ENCODE data around the gene CD53.

DNA sequence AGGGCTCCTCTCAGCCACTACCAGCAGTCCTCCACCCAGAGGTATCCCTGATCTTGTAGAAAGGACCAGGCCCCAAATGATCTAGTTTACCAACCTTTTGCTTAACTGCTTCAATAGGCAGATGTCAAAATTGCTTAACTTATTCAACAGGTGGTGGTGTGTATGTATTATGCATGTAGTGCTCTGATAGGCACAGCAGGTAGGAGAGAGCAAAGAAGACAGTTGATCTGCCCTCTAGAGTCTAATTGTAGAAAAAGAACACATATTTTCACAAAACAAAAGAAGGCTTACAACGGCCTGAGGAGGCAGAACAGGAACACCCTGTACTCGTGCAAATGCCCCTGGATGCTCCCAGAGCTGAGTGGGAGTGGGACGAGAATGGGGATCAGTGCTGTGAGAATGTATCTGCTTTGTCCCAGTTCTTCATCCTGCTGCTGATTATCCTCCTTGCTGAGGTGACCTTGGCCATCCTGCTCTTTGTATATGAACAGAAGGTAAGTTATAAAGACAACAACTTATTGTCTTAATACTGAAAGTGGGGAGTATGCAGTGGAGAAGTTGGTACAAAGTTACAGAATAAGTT, 21.1 kb downstream of the CD53 start:
- TF ChIP-seq PHB (CRISPR knock-in tag; IDR thresholded peaks at IDR 0.05) = no peak
- TF ChIP-seq, protein P1, sequence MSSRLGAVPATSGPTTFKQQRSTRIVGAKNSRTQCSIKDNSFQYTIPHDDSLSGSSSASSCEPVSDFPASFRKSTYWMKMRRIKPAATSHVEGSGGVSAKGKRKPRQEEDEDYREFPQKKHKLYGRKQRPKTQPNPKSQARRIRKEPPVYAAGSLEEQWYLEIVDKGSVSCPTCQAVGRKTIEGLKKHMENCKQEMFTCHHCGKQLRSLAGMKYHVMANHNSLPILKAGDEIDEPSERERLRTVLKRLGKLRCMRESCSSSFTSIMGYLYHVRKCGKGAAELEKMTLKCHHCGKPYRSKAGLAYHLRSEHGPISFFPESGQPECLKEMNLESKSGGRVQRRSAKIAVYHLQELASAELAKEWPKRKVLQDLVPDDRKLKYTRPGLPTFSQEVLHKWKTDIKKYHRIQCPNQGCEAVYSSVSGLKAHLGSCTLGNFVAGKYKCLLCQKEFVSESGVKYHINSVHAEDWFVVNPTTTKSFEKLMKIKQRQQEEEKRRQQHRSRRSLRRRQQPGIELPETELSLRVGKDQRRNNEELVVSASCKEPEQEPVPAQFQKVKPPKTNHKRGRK (tag; IDR thresholded peaks at IDR 0.05) = no peak
- no peak for TF ChIP-seq ELF4 (CRISPR knock-in tag; IDR thresholded peaks at IDR 0.05)
- TF ChIP-seq TCF7L2 (IDR thresholded peaks at IDR 0.05; ENCODE audit: low read depth, low read length) = no peak
- TF ChIP-seq, protein P2, sequence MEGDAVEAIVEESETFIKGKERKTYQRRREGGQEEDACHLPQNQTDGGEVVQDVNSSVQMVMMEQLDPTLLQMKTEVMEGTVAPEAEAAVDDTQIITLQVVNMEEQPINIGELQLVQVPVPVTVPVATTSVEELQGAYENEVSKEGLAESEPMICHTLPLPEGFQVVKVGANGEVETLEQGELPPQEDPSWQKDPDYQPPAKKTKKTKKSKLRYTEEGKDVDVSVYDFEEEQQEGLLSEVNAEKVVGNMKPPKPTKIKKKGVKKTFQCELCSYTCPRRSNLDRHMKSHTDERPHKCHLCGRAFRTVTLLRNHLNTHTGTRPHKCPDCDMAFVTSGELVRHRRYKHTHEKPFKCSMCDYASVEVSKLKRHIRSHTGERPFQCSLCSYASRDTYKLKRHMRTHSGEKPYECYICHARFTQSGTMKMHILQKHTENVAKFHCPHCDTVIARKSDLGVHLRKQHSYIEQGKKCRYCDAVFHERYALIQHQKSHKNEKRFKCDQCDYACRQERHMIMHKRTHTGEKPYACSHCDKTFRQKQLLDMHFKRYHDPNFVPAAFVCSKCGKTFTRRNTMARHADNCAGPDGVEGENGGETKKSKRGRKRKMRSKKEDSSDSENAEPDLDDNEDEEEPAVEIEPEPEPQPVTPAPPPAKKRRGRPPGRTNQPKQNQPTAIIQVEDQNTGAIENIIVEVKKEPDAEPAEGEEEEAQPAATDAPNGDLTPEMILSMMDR (IDR thresholded peaks at IDR 0.05 in 2 of 3, conservative IDR thresholded peaks at IDR 0.05 in 1 of 3; ENCODE audit: insufficient read depth in 2 of 3, low read depth in 1 of 3, low read length in 3 of 3) = peak; percentile 37 to 51 (median 48); a peak in 3 of 6 replicates
- TF ChIP-seq FOXM1 (IDR thresholded peaks at IDR 0.05; ENCODE audit: low read depth) = no peak
- no peak for TF ChIP-seq FOXM1 (CRISPR knock-in tag; IDR thresholded peaks at IDR 0.05; ENCODE audit: low read depth)

All from K562 (cell line).